Stimulated activated naive CD4-positive, alpha-beta T cell (primary cell): ENCODE data around the gene TMEM139.

ENCODE experiments used
- DNase-seq, 6 experiments: peaks; one replicate each; lab custom pipeline; 2025; lab: John Stamatoyannopoulos, UW

The TMEM139 gene

DNA sequence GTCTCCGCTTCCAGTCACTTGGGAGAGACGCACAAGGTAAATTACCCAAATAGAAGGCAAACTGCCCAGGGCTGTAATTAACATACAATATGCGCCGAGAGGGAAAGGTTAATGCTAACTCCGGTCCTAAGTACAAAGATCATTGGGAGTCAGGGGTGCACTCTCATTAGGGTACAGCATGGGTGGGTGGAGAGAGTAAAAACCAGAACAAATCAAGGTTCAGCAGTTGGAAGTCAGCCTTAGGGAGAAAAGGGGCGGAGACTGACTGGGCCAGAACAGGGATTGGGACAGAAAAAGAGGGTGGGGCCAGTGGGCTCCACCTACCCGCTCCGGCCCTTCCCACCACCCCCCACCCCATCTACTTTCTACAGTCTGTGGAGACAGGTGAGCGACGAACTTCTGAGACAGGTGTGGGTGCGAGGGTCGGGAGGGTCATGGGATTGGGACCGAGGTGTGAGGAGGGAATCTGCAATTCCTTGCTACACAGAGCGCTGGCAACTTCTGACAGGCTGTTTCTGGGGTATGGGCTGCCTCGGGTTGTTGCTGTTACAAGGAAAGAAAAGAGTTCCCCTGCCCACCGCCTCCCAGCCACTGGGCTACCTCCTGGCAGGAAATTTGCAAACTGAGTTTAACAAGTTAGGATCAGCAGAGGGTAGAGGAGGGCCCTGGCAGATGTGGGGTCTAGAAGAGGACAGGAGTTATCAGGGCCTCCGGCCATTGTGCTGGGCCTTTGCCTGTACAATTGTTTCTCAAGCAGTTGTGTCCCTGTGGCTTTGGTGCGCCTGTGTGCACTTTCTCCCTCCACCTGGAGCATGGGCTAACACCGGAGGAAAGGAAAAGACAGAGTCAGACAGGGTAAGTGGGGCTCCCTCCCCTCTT is at the start of gene TMEM139:
TSS of gene TMEM139 (plus strand) at position 368 of the 879 bp plus-strand sequence. CDS start 1,000 bp downstream, outside the sequence.
- no peak for DNase-seq

DNA sequence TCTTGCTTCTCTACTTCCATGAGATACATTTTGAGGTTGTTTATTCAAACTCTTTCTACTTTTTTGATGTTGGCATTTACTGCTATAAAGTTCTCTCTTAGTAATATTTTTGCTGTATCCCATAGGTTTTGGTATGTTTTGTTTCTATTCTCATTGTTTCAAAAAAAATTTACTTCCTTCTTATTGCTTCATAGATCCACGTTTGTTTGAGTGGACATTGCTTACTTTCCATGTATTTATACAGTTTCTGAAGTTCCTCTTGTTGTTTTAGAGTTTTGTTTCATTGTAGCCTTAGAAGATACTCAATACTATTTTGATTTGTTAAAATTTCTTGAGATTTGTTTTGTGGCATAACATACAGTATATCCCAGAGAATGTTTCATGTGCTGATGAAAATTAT is 49.2 kb upstream of the TMEM139 start:
- DNase-seq = no peak

GRCh38 chr7:143236408-143236990 is 48.3 kb upstream of the TMEM139 start:
- DNase-seq = no peak

GRCh38 chr7:143237366-143237765 is 47.4 kb upstream of the TMEM139 start:
- DNase-seq = no peak

DNA sequence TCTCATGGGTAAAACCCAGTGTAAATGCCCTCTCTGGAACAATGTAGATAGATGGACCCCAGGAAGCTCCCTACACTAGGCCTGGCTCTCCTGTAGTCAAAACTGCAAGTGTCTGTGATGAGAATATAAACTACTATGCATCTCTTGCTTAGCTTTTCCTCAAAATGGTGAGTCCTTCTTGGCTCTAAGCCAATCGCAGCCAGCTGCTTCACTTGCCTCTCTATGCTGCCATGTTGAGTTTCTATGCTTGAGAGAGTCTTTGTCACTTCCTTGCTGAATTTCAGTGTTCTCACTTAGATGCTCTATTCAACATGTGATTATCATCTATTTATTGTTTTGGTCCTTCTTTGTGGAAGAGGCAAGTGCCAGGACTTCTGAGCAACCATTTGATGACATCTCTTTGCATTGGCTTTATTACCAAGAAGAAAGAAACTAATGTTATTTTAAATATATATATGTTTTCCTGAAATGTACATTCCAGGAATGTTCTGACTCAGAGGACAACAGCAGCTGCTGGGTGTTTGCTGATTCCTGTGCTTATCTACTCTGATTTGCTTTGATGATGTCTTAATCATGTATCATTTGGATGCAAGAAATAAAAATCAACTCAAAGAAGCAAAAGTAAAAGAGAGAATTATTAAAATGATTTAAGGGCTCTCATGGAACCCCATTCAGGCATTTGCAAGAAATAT is 46.3 kb upstream of the TMEM139 start:
- DNase-seq = no peak

DNA sequence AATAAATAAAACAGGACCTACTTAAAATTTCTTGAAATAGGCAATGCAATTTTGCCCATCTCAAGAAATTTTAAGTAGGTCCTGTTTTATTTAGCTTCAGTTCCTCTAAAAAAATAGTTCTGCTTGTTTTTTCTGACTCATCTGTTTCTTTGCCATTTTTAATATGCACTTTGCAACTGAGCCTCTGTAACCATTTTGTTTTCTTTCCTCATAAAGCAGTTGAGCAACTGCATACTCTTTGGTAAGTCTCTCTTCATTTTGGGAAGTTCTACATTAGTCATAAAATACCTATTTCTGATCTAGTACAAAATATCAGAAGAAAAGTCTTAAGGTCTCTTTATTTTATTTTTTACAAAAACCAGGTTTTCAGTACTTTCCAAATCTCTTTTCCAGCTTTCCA is 44.9 kb upstream of the TMEM139 start:
- DNase-seq = no peak

DNA sequence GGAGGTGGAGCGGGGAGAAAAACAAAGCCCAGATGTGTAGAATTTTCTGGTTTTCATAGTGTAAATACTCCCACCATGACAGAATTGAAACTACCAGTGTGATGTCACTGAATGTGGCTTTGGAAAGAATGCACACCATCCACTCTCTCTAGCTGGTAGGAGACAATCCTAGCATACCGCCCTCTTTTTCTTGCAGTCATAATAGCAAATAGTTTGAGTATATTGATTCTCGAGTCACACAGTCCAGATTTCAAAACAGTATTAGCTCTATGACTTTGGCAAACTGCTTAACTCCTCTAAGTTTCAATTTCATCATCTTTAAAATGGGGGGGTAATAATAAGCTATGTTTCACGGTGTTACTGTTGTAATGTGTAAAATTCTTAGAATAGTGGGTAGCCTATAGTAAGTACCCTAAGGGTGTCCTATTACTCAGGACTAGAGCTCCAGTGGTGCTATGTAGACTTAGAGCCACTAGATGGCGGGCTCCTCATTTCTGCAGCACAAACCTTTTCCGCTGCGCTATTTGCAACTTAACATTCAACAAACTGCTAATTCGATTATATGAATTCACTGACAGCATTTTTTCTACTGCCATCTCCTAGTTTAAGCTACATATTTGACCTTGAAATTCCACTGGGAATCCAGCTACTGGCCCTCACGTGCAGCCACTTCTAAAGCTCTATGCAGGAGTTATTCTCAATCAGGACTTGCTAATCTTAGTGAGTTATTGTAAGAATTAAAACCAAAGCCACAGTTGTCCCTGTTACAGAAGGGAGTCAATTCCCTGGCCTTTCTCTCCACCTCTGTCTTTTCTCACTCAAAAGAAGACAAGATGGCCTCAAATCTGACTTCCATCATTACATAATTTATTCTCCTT is 44.2 kb upstream of the TMEM139 start:
- DNase-seq = peak; percentile 26 to 79 (median 58)

- DNase-seq = no peak
Measured at GRCh38 chr7:143242306-143242705, 42.5 kb upstream of the TMEM139 start.

- DNase-seq = no peak
Measured at GRCh38 chr7:143243111-143243510, 41.6 kb upstream of the TMEM139 start.

GRCh38 chr7:143243614-143244013 is 41.1 kb upstream of the TMEM139 start:
- DNase-seq = no peak

- no peak for DNase-seq
Measured at GRCh38 chr7:143244321-143244720, 40.4 kb upstream of the TMEM139 start.

- DNase-seq = no peak
Measured at GRCh38 chr7:143245123-143245522, 39.6 kb upstream of the TMEM139 start.

DNA sequence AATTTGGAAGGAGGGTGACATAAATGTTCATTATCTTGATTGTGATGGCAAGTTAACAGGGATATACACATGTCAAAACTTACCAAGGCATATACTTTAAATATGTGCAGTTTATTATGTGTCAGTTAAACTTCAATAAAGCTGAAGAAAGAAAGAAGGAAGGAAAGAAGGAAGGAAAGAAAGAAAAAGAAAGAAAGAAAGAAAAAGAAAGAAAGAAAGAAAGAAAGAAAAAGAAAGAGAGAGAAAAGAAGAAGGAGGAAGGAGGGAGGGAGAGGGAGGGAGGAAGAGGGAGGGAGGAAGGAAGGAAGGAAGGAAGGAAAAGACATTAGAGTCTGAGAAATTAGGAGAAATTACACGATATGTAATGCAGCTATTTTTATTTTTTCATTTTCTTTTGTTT is 37.4 kb upstream of the TMEM139 start:
- no peak for DNase-seq

DNA sequence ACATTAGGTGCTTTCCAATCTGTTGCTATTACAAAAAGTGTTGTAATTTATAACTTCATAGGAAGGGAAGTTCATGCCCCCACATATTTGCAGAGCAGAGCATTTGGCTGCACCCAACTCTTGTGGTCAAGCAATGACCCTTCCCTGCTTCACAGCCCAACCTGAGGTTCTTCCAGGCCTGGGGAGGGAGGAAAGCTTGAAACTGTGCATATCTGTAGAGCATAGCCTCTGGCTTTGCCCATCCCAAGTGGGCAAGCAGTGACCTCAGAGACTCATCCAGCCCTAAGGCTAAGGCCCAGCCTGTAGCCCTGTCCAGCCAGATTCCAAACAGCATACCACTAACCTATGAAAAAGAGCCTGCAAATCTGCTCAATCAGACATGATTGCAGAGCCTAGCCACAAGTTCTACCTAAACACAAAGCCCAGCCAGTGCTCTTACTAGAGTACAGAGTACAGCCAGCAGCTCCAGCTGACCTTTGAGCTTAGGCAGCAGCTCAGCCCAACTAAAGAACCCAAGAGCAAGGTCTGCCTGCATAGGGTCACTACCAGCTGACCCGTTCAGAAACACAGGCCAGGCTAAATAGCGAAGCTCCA is 35.9 kb upstream of the TMEM139 start:
- DNase-seq = no peak

- no peak for DNase-seq
Measured at GRCh38 chr7:143250199-143250598, 34.6 kb upstream of the TMEM139 start.

GRCh38 chr7:143250822-143251221 is 33.9 kb upstream of the TMEM139 start:
- peak in 3 of 6 experiments; percentile 82 to 88 (median 85) for DNase-seq

GRCh38 chr7:143252006-143252405 is 32.8 kb upstream of the TMEM139 start:
- DNase-seq = peak in 2 of 6 experiments; percentile 10 to 11

GRCh38 chr7:143255564-143255963 is 29.2 kb upstream of the TMEM139 start:
- no peak for DNase-seq

DNA sequence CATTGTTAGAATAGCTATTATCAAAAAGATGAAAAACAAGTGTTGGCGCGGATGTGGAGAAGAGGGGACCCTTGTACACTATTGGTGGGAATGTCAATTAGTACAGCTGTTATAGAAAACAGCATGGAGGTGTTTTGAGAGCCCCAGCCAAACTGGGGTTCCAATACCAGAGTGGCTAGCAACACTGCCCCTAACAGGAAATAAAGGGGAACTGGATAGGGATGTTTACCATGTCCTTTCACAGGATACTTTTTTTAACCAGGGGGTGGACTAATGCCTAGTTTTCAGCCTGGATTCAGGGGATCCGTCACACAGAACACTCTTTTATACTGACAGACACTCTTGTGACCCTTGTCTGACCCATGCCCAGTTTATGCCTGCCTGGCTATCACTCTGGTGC is 28.4 kb upstream of the TMEM139 start:
- DNase-seq = no peak

DNA sequence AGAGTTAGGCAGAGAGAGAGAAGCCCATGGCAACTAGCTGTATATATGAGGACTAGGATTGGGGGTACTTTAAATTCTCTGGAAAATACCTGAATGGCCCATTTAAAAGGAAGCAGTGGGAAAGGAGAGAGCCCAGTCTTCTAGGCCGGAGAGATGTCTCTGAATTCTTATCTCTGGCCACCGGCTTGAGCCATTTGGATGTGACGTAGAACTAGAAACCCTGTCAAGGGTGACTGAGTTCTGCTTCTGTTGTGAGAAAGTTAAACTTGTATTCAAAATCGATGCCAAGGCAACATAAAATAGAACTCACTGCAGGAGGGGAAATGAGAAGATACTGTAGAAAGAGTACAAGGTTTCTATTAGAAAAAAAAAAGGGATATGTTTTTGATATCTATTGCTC is 27.8 kb upstream of the TMEM139 start:
- DNase-seq = no peak

- DNase-seq = no peak
Measured at GRCh38 chr7:143257501-143257900, 27.3 kb upstream of the TMEM139 start.
